Coronary artery (tissue), 2 donors: ENCODE results near the gene ERC2.

Experiments
- DNase-seq: peaks from one replicate; pipeline ENCODE4 v3.0.0-alpha.2; 2017; ENCODE audit warnings: low spot score
- H3K27ac ChIP-seq, 2 donors: fragments of 200-600 bp; sonication (generic); one replicate each; pipeline ENCODE4 v1.5.1; 2016 to 2019
- H3K4me3 ChIP-seq: fragments of 200-600 bp; sonication (generic); 2 replicates; pipeline ENCODE4 v1.5.1; 2016; ENCODE audit warnings: mild to moderate bottlenecking, moderate library complexity
- TF ChIP-seq, protein P1 (sequence below): fragments of 200-600 bp; sonication (generic); IDR thresholded peaks from one replicate; pipeline ENCODE4 v1.5.1; 2019; ENCODE audit warnings: antibody characterized with exemption

ERC2 gene

DNA sequence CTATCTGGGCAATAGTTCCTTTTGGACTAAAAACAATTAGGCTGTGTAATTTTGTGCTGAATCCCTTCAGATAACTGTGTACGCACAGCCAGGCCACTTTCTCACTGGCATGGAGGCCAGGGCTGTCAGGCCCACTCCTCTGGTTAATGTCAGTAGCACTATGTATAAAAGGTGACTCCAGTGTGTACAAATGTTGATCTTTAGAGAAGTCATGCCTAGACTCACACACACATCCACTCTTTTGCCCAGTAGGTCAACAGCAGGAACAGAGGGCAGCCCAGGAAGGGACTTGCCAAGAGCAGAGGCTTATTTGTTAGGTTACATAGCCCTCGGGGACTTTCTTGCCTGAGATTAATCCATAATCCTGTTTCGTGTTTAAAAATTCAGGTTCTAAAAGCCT lies 564.6 kb downstream of the ERC2 start:
- no peak overlapping the region for H3K27ac ChIP-seq
- TF ChIP-seq, protein P1, sequence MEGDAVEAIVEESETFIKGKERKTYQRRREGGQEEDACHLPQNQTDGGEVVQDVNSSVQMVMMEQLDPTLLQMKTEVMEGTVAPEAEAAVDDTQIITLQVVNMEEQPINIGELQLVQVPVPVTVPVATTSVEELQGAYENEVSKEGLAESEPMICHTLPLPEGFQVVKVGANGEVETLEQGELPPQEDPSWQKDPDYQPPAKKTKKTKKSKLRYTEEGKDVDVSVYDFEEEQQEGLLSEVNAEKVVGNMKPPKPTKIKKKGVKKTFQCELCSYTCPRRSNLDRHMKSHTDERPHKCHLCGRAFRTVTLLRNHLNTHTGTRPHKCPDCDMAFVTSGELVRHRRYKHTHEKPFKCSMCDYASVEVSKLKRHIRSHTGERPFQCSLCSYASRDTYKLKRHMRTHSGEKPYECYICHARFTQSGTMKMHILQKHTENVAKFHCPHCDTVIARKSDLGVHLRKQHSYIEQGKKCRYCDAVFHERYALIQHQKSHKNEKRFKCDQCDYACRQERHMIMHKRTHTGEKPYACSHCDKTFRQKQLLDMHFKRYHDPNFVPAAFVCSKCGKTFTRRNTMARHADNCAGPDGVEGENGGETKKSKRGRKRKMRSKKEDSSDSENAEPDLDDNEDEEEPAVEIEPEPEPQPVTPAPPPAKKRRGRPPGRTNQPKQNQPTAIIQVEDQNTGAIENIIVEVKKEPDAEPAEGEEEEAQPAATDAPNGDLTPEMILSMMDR = no peak
- no peak overlapping the region for H3K4me3 ChIP-seq
- DNase-seq = no peak

DNA sequence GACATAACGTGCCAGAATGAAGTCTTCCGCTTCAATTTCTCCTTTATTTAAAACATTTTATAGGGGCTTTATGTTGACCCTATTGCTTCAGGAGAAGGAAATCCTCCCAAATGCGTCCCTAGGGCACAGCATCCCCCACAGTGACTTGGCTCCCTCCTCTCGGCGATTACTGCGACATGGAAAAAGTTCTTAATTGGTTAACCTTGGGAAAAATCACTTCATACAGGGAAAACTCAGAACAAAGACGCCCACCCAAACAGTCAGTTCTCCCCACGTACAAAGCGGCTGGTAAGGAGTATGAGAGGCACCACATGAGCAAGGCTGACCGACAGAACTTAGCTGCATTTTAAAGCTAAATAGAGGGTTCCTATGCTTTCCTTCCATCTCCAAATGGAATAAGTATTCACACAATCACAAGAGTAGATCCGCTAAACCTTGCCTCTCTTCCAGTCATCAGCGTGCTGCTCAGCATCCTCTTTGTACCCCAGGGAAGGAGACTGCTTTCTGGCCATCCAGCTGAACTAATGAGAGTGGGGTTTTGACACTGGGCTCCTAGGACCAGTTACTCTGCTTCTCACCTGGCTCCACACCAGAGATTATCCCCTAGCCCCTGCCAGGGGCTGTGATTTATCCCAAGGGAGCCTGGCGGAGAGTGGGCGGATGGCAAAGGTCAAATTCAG lies 565.9 kb downstream of the ERC2 start:
- no peak overlapping the region for H3K4me3 ChIP-seq
- H3K27ac ChIP-seq = no peak overlapping the region
- TF ChIP-seq, protein P1 = no peak
- no peak for DNase-seq

GRCh38 chr3:55899887-55900286 lies 568.4 kb downstream of the ERC2 start:
- H3K4me3 ChIP-seq = no peak overlapping the region
- no peak for DNase-seq
- TF ChIP-seq, protein P1 = no peak
- H3K27ac ChIP-seq = no peak overlapping the region

DNA sequence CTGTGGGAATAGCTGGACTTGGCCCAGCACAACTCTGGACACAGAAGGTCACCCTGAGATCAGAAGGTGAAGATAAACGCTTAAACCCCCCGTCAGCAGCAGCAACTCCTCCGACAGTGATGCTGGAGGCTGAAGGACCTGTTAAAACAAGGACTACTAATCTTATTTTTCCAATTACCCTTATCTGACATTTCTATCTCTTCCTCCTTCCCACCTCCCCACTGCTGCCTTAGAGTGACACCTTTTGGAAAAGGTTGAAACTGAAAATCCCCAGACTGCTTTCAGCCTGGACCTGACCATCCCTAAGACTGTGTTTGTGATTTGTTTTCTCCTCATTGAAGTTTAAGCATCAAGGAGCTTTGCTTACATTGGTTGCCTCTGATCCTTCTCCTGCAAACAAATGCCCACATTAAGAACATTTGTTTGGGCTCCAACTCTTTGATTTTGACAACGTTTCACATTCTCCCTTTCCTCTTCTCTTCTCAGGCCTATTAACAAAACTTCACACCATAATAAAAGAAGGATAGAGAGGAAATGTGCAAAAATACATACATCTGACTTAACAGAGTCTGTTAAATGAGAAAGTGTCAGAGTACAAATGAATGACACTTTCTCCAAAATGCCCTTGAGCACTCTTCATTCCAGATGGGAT lies 570.6 kb downstream of the ERC2 start:
- Histone ChIP-seq H3K4me3 (no peak overlapping the region), H3K27ac (no peak overlapping the region)
- no peak for DNase-seq
- TF ChIP-seq, protein P1 = no peak

DNA sequence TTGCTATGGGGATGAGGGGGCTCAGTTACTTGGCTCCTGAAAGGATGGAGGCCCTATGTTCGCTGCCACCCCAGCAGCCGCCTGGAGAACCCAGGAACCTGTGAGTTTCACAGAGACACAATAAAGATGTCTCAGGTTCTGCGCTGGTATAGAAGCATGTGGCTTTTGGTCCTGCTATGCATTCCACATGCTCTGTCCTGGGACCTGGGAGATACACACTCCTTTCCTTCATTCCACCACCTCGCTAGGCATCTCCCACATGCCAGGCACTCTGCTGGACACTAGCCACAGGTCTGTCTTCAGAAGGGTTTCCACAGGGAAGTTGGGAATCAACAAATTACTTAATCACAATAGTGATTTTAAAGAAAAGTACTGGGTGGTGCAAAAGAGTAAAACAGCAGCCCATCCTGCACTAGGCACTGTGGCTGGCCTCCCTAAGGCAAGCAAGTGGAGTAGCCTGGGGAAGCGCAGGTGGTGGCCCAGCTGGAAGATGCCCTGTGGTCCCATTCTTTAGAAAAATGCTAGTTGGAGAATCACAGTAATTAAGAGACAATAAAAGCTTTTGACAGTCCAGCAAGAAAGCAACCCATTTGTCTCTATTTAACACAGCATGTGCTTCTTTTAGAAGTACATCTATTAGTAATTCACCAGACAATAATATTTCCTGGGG lies 572.2 kb downstream of the ERC2 start:
- Histone ChIP-seq H3K4me3 (no peak overlapping the region), H3K27ac (no peak overlapping the region)
- DNase-seq = no peak
- TF ChIP-seq, protein P1 = no peak

DNA sequence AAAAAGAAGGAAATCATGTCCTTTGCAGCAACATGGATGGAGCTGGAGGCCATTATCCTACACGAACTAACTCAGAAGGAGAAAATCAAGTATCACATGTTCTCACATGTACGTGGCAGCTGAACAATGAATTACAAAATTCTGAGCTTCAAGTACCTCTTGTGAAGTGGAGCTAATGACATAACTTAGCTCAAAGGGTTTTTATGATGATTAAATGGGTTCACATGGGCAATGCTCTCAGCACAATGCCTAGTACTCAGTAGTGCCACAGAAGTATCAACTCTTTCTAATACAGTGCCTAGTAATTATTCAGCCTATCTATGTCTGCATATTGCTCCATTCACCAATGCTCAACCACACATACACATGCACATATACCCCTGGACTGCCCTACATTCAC lies 573.7 kb downstream of the ERC2 start:
- H3K4me3 ChIP-seq = no peak overlapping the region
- H3K27ac ChIP-seq = no peak overlapping the region
- TF ChIP-seq, protein P1 = no peak
- DNase-seq = no peak
